Peyer's patch (tissue), 4 donors: ENCODE measurements around the gene TARDBP.

ENCODE experiments used
- CTCF ChIP-seq, 6 experiments: fragments of 450-650 bp in 4 of 6; fragments of 200-600 bp in 2 of 6; sonication (generic) in 1 of 6; IDR thresholded peaks; one replicate each; pipeline ENCODE4 v1.5.1; 2017 to 2019; ENCODE audit warnings: antibody characterized with exemption in 6 of 6, mild to moderate bottlenecking in 3 of 6, moderate library complexity in 1 of 6
- POLR2A ChIP-seq, 2 donors: fragments of 450-650 bp; IDR thresholded peaks; one replicate each; pipeline ENCODE4 v1.5.1; 2017; ENCODE audit warnings: antibody characterized with exemption in 2 of 2, mild to moderate bottlenecking in 2 of 2, moderate library complexity in 2 of 2

- TF ChIP-seq CTCF (IDR thresholded peaks at IDR 0.05), result no peak
- TF ChIP-seq POLR2A (IDR thresholded peaks at IDR 0.05), result no peak
Measured at GRCh38 chr1:10996100-10996499, 16.4 kb upstream of the TARDBP start.
